Measurements from ENCODE around the gene UGT1A8.
"Not testable (repeated sequence)": the region's sequence is repeated elsewhere in the genome, so short reads cannot be mapped to it uniquely, and the experiment has no call there.

Gene UGT1A8

DNA sequence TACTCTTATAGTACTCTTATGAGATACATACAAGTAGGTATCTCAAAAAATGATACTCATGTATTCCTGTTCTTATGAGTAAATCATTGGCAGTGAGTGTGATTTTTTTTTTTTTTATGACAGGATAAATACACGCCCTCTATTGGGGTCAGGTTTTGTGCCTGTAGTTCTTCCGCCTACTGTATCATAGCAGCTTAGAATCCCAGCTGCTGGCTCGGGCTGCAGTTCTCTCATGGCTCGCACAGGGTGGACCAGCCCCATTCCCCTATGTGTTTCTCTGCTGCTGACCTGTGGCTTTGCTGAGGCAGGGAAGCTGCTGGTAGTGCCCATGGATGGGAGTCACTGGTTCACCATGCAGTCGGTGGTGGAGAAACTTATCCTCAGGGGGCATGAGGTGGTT, at the start of gene UGT1A8:
Gene UGT1A8, plus strand, starts transcription at position 158 of the 400 bp plus-strand sequence. Its CDS starts 75 bp downstream, at position 233.
- not testable (repeated sequence) for H3K27me3 ChIP-seq (replicated peaks; ENCODE audit: insufficient read depth, low read length); H3K9me3 ChIP-seq (replicated peaks; ENCODE audit: insufficient read depth, low read length); H3K9ac ChIP-seq (ENCODE audit: low read length); H3K4me2 ChIP-seq (ENCODE audit: low read depth, low read length); H3K4me3 ChIP-seq (ENCODE audit: low read length); H3K27ac ChIP-seq (ENCODE audit: low read length); H2AFZ ChIP-seq (ENCODE audit: low read length); H3K4me1 ChIP-seq (ENCODE audit: low read length); H4K20me1 ChIP-seq (ENCODE audit: insufficient read depth, low read length); H3K9me2 ChIP-seq (replicated peaks; ENCODE audit: insufficient read depth, low read length); H3K36me3 ChIP-seq (replicated peaks; ENCODE audit: insufficient read depth, low read length); H3F3A ChIP-seq (ENCODE audit: insufficient read depth, low read length); DNase-seq; H3K79me2 ChIP-seq (ENCODE audit: low read length)

DNA sequence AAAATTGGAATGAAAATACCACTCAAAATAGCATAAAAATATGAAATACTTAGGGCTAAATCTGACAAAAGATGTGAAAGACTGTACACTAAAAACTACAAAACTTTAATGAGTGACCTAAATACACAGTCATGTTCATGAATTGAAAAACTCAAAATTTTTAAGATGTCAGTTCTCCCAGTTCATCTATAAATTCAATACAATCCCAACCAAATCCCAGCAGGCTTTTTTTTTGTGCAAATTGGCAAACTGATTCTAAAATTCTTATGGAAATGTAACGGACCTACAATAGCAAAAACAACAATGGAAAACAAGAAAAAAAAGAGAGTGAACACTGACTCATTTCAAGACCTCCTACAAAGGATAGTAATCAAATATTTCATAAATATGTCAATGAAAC, 46.4 kb upstream of the UGT1A8 start:
- Histone ChIP-seq H3K9me3 (replicated peaks; ENCODE audit: insufficient read depth, low read length) (no peaks in the 10 kb centered on the region), H2AFZ (ENCODE audit: low read length) (no peak overlapping the region)

DNA sequence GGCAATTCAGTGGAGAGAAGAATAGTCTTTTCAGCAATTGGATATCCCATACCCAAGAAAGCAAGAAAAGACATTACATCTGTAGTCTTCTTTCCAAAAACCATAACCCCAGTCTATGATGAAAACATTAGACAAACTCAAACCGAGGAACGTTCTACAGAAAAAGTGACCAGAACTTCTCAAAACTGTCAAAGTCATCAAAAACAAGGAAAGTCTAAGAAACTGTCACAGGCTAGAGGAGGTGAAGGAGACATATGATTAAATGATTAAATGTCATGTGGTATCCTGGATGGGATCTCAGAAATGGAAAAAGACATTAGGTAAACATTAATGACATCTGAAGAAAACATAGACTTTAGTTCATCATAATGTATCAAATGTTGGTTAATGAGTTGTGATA, 46.0 kb upstream of the UGT1A8 start:
- H3K4me1 ChIP-seq (ENCODE audit: low read length) = no peaks in the 10 kb centered on the region
- H3K36me3 ChIP-seq (replicated peaks; ENCODE audit: insufficient read depth, low read length) = no peaks in the 10 kb centered on the region
- H3F3A ChIP-seq (ENCODE audit: insufficient read depth, low read length) = no peaks in the 10 kb centered on the region
- TF ChIP-seq EZH2 (optimal IDR thresholded peaks at IDR 0.05; ENCODE audit: low read depth, low read length) (no peak), EZH2phosphoT487 (IDR thresholded peaks at IDR 0.05; ENCODE audit: low read length) (no peak)
- TF ChIP-seq, protein P1, sequence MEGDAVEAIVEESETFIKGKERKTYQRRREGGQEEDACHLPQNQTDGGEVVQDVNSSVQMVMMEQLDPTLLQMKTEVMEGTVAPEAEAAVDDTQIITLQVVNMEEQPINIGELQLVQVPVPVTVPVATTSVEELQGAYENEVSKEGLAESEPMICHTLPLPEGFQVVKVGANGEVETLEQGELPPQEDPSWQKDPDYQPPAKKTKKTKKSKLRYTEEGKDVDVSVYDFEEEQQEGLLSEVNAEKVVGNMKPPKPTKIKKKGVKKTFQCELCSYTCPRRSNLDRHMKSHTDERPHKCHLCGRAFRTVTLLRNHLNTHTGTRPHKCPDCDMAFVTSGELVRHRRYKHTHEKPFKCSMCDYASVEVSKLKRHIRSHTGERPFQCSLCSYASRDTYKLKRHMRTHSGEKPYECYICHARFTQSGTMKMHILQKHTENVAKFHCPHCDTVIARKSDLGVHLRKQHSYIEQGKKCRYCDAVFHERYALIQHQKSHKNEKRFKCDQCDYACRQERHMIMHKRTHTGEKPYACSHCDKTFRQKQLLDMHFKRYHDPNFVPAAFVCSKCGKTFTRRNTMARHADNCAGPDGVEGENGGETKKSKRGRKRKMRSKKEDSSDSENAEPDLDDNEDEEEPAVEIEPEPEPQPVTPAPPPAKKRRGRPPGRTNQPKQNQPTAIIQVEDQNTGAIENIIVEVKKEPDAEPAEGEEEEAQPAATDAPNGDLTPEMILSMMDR (IDR thresholded peaks at IDR 0.05; ENCODE audit: low read length) = no peak
- H4K20me1 ChIP-seq (ENCODE audit: insufficient read depth, low read length) = no peaks in the 10 kb centered on the region
- no peaks in the 10 kb centered on the region for H3K9me3 ChIP-seq (replicated peaks; ENCODE audit: insufficient read depth, low read length)
- H3K4me3 ChIP-seq (ENCODE audit: low read length) = no peak overlapping the region
- no peak for DNase-seq
- no peak overlapping the region for H2AFZ ChIP-seq (ENCODE audit: low read length)
- H3K9ac ChIP-seq (ENCODE audit: low read length) = no peak overlapping the region
- H3K27ac ChIP-seq (ENCODE audit: low read length) = no peak overlapping the region
- no peaks in the 10 kb centered on the region for H3K79me2 ChIP-seq (ENCODE audit: low read length)
- no peaks in the 10 kb centered on the region for H3K9me2 ChIP-seq (replicated peaks; ENCODE audit: insufficient read depth, low read length)
- H3K27me3 ChIP-seq (replicated peaks; ENCODE audit: insufficient read depth, low read length) = no peaks in the 10 kb centered on the region
- H3K4me2 ChIP-seq (ENCODE audit: low read depth, low read length) = no peak overlapping the region

More for the DNA sequence above, 46.4 kb upstream of the UGT1A8 start:
- Histone ChIP-seq H3K4me2 (ENCODE audit: low read depth, low read length) (no peak overlapping the region), H3F3A (ENCODE audit: insufficient read depth, low read length) (no peaks in the 10 kb centered on the region), H3K27ac (ENCODE audit: low read length) (no peak overlapping the region), H3K9me2 (replicated peaks; ENCODE audit: insufficient read depth, low read length) (no peaks in the 10 kb centered on the region), H4K20me1 (ENCODE audit: insufficient read depth, low read length) (no peaks in the 10 kb centered on the region), H3K4me1 (ENCODE audit: low read length) (no peaks in the 10 kb centered on the region), H3K36me3 (replicated peaks; ENCODE audit: insufficient read depth, low read length) (no peaks in the 10 kb centered on the region), H3K27me3 (replicated peaks; ENCODE audit: insufficient read depth, low read length) (no peaks in the 10 kb centered on the region), H3K79me2 (ENCODE audit: low read length) (no peaks in the 10 kb centered on the region), H3K4me3 (ENCODE audit: low read length) (no peak overlapping the region), H3K9ac (ENCODE audit: low read length) (no peak overlapping the region)
- DNase-seq = no peak
- TF ChIP-seq, protein P1 (IDR thresholded peaks at IDR 0.05; ENCODE audit: low read length) = no peak

DNA sequence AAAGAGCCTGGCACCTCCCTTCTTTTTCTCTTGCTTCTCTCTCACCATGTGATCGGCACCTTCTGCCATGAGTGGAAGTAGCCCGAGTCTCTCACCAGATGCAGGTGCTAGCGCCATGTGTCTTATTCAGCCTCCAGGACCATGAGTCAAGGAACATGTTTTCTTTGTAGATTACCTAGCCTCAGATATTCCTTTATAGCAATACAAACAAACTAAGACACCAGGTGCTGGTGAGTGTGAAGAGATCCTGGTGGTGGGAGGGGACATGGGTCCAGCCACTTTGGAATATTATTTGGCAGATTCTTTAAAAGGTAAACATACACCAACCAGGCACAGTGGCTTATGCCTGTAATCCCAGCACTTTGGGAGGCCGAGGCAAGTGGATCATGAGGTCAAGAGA, 45.0 kb upstream of the UGT1A8 start:
- Histone ChIP-seq H3K4me2 (ENCODE audit: low read depth, low read length) (no peak overlapping the region), H3K9ac (ENCODE audit: low read length) (no peak overlapping the region), H2AFZ (ENCODE audit: low read length) (no peak overlapping the region), H3K36me3 (replicated peaks; ENCODE audit: insufficient read depth, low read length) (no peaks in the 10 kb centered on the region), H3F3A (ENCODE audit: insufficient read depth, low read length) (no peaks in the 10 kb centered on the region), H3K79me2 (ENCODE audit: low read length) (no peaks in the 10 kb centered on the region), H3K27me3 (replicated peaks; ENCODE audit: insufficient read depth, low read length) (no peaks in the 10 kb centered on the region), H3K9me3 (replicated peaks; ENCODE audit: insufficient read depth, low read length) (no peaks in the 10 kb centered on the region), H4K20me1 (ENCODE audit: insufficient read depth, low read length) (no peaks in the 10 kb centered on the region), H3K27ac (ENCODE audit: low read length) (no peak overlapping the region), H3K9me2 (replicated peaks; ENCODE audit: insufficient read depth, low read length) (no peaks in the 10 kb centered on the region), H3K4me3 (ENCODE audit: low read length) (no peak overlapping the region), H3K4me1 (ENCODE audit: low read length) (no peaks in the 10 kb centered on the region)
- no peak for DNase-seq
- TF ChIP-seq EZH2 (optimal IDR thresholded peaks at IDR 0.05; ENCODE audit: low read depth, low read length) = no peak
- TF ChIP-seq EZH2phosphoT487 (IDR thresholded peaks at IDR 0.05; ENCODE audit: low read length) = no peak
- TF ChIP-seq, protein P1 (IDR thresholded peaks at IDR 0.05; ENCODE audit: low read length) = no peak

DNA sequence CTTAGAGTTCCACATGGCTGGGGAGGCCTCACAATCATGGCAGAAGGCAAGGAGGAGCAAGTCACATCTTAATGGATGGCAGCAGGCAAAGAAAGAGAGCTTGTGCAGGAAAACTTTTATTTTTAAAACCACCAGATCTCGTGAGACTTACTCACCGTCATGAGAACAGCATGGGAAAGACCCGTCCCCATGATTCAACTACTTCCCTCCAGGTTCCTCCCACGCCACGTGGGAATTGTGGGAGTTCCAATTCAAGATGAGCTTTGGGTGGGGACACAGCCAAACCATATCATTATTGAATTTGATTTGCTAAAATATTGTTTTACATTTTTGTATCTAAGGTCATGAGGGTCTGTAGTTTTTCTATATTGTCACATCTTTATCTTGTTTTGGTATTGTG, 40.1 kb upstream of the UGT1A8 start:
- not testable (repeated sequence) for H3K9me3 ChIP-seq (replicated peaks; ENCODE audit: insufficient read depth, low read length); H4K20me1 ChIP-seq (ENCODE audit: insufficient read depth, low read length); H2AFZ ChIP-seq (ENCODE audit: low read length); H3K36me3 ChIP-seq (replicated peaks; ENCODE audit: insufficient read depth, low read length); H3K9me2 ChIP-seq (replicated peaks; ENCODE audit: insufficient read depth, low read length); H3K27me3 ChIP-seq (replicated peaks; ENCODE audit: insufficient read depth, low read length); H3K4me3 ChIP-seq (ENCODE audit: low read length); H3K79me2 ChIP-seq (ENCODE audit: low read length); DNase-seq; H3K27ac ChIP-seq (ENCODE audit: low read length); H3K4me1 ChIP-seq (ENCODE audit: low read length); H3K4me2 ChIP-seq (ENCODE audit: low read depth, low read length); H3F3A ChIP-seq (ENCODE audit: insufficient read depth, low read length); H3K9ac ChIP-seq (ENCODE audit: low read length)
